H9 (cell line): Measurements from ENCODE around the gene COL19A1. TPM values are rescaled to one million over a fixed set of nuclear protein-coding genes. Genes with fewer than 3 reads are reported as not detected.

Source experiments
- DNase-seq: peaks from one replicate; pipeline ENCODE4 v3.0.0-alpha.2; 2017
- H2AFZ ChIP-seq: one replicate; pipeline ENCODE4 v1.6.1; 2013; ENCODE audit warnings: mild to moderate bottlenecking, low read length, control low read depth, moderate library complexity
- H2AK5ac ChIP-seq: 2 replicates; pipeline ENCODE4 v1.6.1; 2013; ENCODE audit warnings: low read length, control low read depth, mixed read lengths; ENCODE audit not compliant: insufficient read length
- H2BK120ac ChIP-seq: one replicate; pipeline ENCODE4 v1.6.1; 2013; ENCODE audit warnings: low read depth, mild to moderate bottlenecking, low read length, control low read depth, inconsistent platforms; ENCODE audit not compliant: poor library complexity, severe bottlenecking
- H2BK12ac ChIP-seq: 2 replicates; pipeline ENCODE4 v1.6.1; 2013; ENCODE audit warnings: low read length, control low read depth, mixed read lengths, low read depth; ENCODE audit not compliant: insufficient read length
- H2BK15ac ChIP-seq: 2 replicates; pipeline ENCODE4 v1.6.1; 2013; ENCODE audit warnings: low read depth, low read length, control low read depth
- H2BK20ac ChIP-seq: one replicate; pipeline ENCODE4 v1.6.1; 2013; ENCODE audit warnings: low read depth, mild to moderate bottlenecking, low read length, control low read depth, inconsistent platforms; ENCODE audit not compliant: poor library complexity, severe bottlenecking
- H2BK5ac ChIP-seq: 2 replicates; pipeline ENCODE4 v1.6.1; 2013; ENCODE audit warnings: low read length, control low read depth, mixed read lengths; ENCODE audit not compliant: insufficient read length
- H3K14ac ChIP-seq: 2 replicates; pipeline ENCODE4 v1.6.1; 2013; ENCODE audit warnings: low read length, control low read depth; ENCODE audit not compliant: insufficient read depth
- H3K18ac ChIP-seq: 2 replicates; pipeline ENCODE4 v1.6.1; 2013; ENCODE audit warnings: low read depth, mild to moderate bottlenecking, mixed read lengths, low read length, control low read depth; ENCODE audit not compliant: insufficient read length
- H3K23ac ChIP-seq: 2 replicates; pipeline ENCODE4 v1.6.1; 2013; ENCODE audit warnings: low read length, control low read depth, mixed read lengths, low read depth; ENCODE audit not compliant: insufficient read length
- H3K23me2 ChIP-seq: 2 replicates; pipeline ENCODE4 v1.6.1; 2013; ENCODE audit warnings: low read depth, mild to moderate bottlenecking, mixed read lengths, low read length, control low read depth; ENCODE audit not compliant: insufficient read length, poor library complexity, severe bottlenecking
- H3K27ac ChIP-seq: 2 replicates; pipeline ENCODE4 v1.5.1; 2013; ENCODE audit warnings: low read length, control low read depth, mixed read lengths, low read depth; ENCODE audit not compliant: insufficient read length
- H3K27me3 ChIP-seq: 2 replicates; pipeline ENCODE4 v1.6.1; 2013; ENCODE audit warnings: low read length, control low read depth, inconsistent platforms; ENCODE audit not compliant: insufficient read depth
- H3K4ac ChIP-seq: 2 replicates; pipeline ENCODE4 v1.6.1; 2013; ENCODE audit warnings: low read depth, mild to moderate bottlenecking, control low read depth, inconsistent platforms, low read length, moderate library complexity
- H3K4me1 ChIP-seq: 2 replicates; pipeline ENCODE4 v1.6.1; 2013; ENCODE audit warnings: low read length, control low read depth, inconsistent platforms; ENCODE audit not compliant: insufficient read depth
- H3K4me2 ChIP-seq: 2 replicates; pipeline ENCODE4 v1.6.1; 2013; ENCODE audit warnings: low read length, control low read depth, mixed read lengths; ENCODE audit not compliant: insufficient read length, insufficient read depth
- H3K56ac ChIP-seq: 2 replicates; pipeline ENCODE4 v1.6.1; 2013; ENCODE audit warnings: low read depth, mild to moderate bottlenecking, mixed read lengths, low read length, control low read depth; ENCODE audit not compliant: insufficient read length
- H3K79me1 ChIP-seq: 2 replicates; pipeline ENCODE4 v1.6.1; 2013; ENCODE audit warnings: low read depth, mild to moderate bottlenecking, moderate library complexity, low read length, control low read depth, inconsistent platforms; ENCODE audit not compliant: insufficient read depth, poor library complexity, severe bottlenecking
- H3K79me2 ChIP-seq: 2 replicates; pipeline ENCODE4 v1.6.1; 2013; ENCODE audit warnings: low read length, control low read depth, inconsistent platforms; ENCODE audit not compliant: insufficient read depth
- H3K9ac ChIP-seq: 2 replicates; pipeline ENCODE4 v1.6.1; 2013; ENCODE audit warnings: low read length, control low read depth, mixed read lengths; ENCODE audit not compliant: insufficient read length; ENCODE audit errors: extremely low read depth
- H3K9me3 ChIP-seq: one replicate; pipeline ENCODE4 v1.6.1; 2013; ENCODE audit warnings: low read depth, low read length, inconsistent platforms; ENCODE audit not compliant: control insufficient read depth
- H3T11ph ChIP-seq: one replicate; pipeline ENCODE4 v1.6.1; 2013; ENCODE audit warnings: mild to moderate bottlenecking, low read length, control low read depth, inconsistent platforms
- H4K20me1 ChIP-seq: one replicate; pipeline ENCODE4 v1.6.1; 2013; ENCODE audit not compliant: control insufficient read depth, insufficient read length, insufficient read depth
- H4K5ac ChIP-seq: 2 replicates; pipeline ENCODE4 v1.6.1; 2013; ENCODE audit warnings: low read depth, mild to moderate bottlenecking, mixed read lengths, low read length, control low read depth; ENCODE audit not compliant: insufficient read length
- H4K8ac ChIP-seq: replicated peaks from 2 replicates; pipeline ENCODE4 v1.6.1; 2013; ENCODE audit warnings: low read length, control low read depth, mixed read lengths, low read depth; ENCODE audit not compliant: insufficient read length
- H4K91ac ChIP-seq: 2 replicates; pipeline ENCODE4 v1.6.1; 2013; ENCODE audit warnings: low read depth, mild to moderate bottlenecking, moderate library complexity, mixed read lengths, low read length, control low read depth; ENCODE audit not compliant: insufficient read length
- H3K27ac Mint-ChIP-seq, 3 experiments: 2 replicates in 2 of 3; 3 replicates in 1 of 3; pipeline ENCODE4 v1.8.0; 2020 to 2021; ENCODE audit warnings: mixed read lengths in 3 of 3, mild to moderate bottlenecking in 1 of 3, moderate library complexity in 1 of 3
- H3K27me3 Mint-ChIP-seq: 2 replicates; pipeline ENCODE4 v1.8.0; 2021; ENCODE audit warnings: low read depth, mild to moderate bottlenecking, moderate library complexity, mixed read lengths
- H3K36me3 Mint-ChIP-seq, 3 experiments: 2 replicates in 2 of 3; 3 replicates in 1 of 3; pipeline ENCODE4 v1.8.0; 2020 to 2021; ENCODE audit warnings: low read depth in 3 of 3, mixed read lengths in 3 of 3; ENCODE audit not compliant: insufficient read depth in 1 of 3
- H3K4me1 Mint-ChIP-seq, 2 experiments: 2 replicates each; pipeline ENCODE4 v1.8.0; 2020; ENCODE audit warnings: mixed read lengths in 2 of 2
- H3K4me3 Mint-ChIP-seq, 2 experiments: 2 replicates in 1 of 2; 3 replicates in 1 of 2; pipeline ENCODE4 v1.8.0; 2020 to 2021; ENCODE audit warnings: mild to moderate bottlenecking in 2 of 2, mixed read lengths in 2 of 2, moderate library complexity in 1 of 2
- H3K9me3 Mint-ChIP-seq, 2 experiments: 2 replicates in 1 of 2; 3 replicates in 1 of 2; pipeline ENCODE4 v1.8.0; 2020; ENCODE audit warnings: mild to moderate bottlenecking in 2 of 2, mixed read lengths in 2 of 2, moderate library complexity in 1 of 2
- WGBS: extraction: QIAGEN DNeasy Blood & Tissue Kit; methylation state at CpG from one replicate; pipeline ENCODE4 v1.1.7; 2013; ENCODE audit warnings: missing lambda C conversion rate, low lambda C conversion rate, mixed read lengths; ENCODE audit not compliant: insufficient read length; ENCODE audit errors: extremely low coverage; 5-methylcytosine and 5-hydroxymethylcytosine counted together
- total RNA-seq: library from RNA; stranded (reverse); gene quantifications from 2 replicates; pipeline ENCODE4 v1.2.1, GENCODE V29; 2021
- TF ChIP-seq, protein P1 (sequence below): fragments of 200-600 bp; sonication (generic); conservative IDR thresholded peaks from 3 replicates; pipeline ENCODE4 v1.8.0; 2021; ENCODE audit warnings: antibody characterized with exemption, mild to moderate bottlenecking

The COL19A1 gene
- total RNA-seq, 1 experiment from 2014 or later = not detected

DNA sequence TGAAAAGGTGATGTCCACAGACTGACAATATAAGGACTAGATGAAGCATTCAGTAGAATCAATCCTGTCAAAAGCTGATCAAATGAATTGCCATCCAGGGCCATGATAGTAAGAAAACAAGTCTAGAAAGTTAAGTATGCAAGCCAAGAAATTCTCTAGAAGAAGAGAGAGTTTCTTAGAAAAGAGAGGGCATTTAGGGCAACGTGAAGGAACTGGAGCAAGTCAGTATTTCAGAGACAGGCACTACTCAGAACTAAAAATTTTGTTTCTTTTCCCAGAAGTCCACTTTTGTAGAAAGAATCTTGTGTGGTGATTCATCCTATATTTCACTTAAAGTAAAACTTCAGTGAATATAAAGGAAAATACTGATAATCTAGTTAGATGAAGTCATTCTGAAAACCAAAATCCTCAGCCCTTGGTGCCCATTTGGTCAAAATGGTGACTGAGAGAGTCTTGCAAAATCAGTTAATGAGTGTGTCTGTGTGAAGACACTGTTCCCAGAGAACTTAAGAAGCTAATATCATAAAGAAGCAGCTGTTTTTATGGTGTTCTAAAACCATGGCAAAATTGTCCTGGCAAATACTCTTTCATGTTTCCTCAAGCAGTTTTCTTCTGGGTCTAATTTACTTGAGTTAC is 82.2 kb downstream of the COL19A1 start:
- Histone ChIP-seq H3K23ac (no peak overlapping the region), H3K14ac (no peak overlapping the region), H2BK12ac (no peak overlapping the region), H2BK5ac (no peak overlapping the region), H2AFZ (no peak overlapping the region), H3K27ac (no peak overlapping the region), H3K79me2 (no peaks in the 10 kb centered on the region), H3K79me1 (no peaks in the 10 kb centered on the region), H4K8ac (no peak overlapping the region), H4K91ac (no peak overlapping the region), H3K4ac (no peak overlapping the region), H3K9me3 (no peaks in the 10 kb centered on the region), H4K5ac (no peak overlapping the region), H2BK20ac (no peak overlapping the region), H3K18ac (no peak overlapping the region), H3K9ac (no peak overlapping the region), H2AK5ac (no peak overlapping the region), H2BK120ac (no peak overlapping the region), H3K23me2 (no peaks in the 10 kb centered on the region), H2BK15ac (no peak overlapping the region), H3K4me2 (no peak overlapping the region), H4K20me1 (no peaks in the 10 kb centered on the region), H3T11ph (no peak overlapping the region), H3K56ac (no peak overlapping the region), H3K4me1 (no peaks in the 10 kb centered on the region), H3K27me3 (no peaks in the 10 kb centered on the region)
- no peaks in the 10 kb centered on the region for H3K9me3 Mint-ChIP-seq
- TF ChIP-seq, protein P1, sequence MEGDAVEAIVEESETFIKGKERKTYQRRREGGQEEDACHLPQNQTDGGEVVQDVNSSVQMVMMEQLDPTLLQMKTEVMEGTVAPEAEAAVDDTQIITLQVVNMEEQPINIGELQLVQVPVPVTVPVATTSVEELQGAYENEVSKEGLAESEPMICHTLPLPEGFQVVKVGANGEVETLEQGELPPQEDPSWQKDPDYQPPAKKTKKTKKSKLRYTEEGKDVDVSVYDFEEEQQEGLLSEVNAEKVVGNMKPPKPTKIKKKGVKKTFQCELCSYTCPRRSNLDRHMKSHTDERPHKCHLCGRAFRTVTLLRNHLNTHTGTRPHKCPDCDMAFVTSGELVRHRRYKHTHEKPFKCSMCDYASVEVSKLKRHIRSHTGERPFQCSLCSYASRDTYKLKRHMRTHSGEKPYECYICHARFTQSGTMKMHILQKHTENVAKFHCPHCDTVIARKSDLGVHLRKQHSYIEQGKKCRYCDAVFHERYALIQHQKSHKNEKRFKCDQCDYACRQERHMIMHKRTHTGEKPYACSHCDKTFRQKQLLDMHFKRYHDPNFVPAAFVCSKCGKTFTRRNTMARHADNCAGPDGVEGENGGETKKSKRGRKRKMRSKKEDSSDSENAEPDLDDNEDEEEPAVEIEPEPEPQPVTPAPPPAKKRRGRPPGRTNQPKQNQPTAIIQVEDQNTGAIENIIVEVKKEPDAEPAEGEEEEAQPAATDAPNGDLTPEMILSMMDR = no peak
- WGBS = no CpG with 5 or more reads among the region's 1 CpG
- no peak overlapping the region for H3K4me3 Mint-ChIP-seq
- H3K4me1 Mint-ChIP-seq = no peaks in the 10 kb centered on the region
- no peaks in the 10 kb centered on the region for H3K27me3 Mint-ChIP-seq
- no peaks in the 10 kb centered on the region for H3K36me3 Mint-ChIP-seq
- no peak overlapping the region; a peak in 1 of 7 replicates for H3K27ac Mint-ChIP-seq
- no peak for DNase-seq
